K562 (cell line): ENCODE data around the gene HOXA4.

Source experiments
- BHLHE40 ChIP-seq: IDR thresholded peaks from 2 replicates; pipeline ENCODE4 v1.6.1; 2011; ENCODE audit warnings: low read length, improper control_type of control experiment
- CTCF ChIP-seq, 3 experiments: IDR thresholded peaks in 2 of 3; conservative IDR thresholded peaks in 1 of 3; 2 replicates each; pipeline ENCODE4 v1.5.1; 2011 to 2012; ENCODE audit warnings: low read length in 3 of 3, mild to moderate bottlenecking in 3 of 3, control low read depth in 2 of 3, improper control_type of control experiment in 1 of 3, inconsistent platforms in 1 of 3, low read depth in 1 of 3, mixed read lengths in 1 of 3, moderate library complexity in 1 of 3; ENCODE audit not compliant: insufficient read depth in 2 of 3
- MXD1 ChIP-seq: fragments of 250-450 bp; sonication (Bioruptor Pico); IDR thresholded peaks from 2 replicates; pipeline ENCODE4 v1.8.0; 2021; ENCODE audit warnings: borderline replicate concordance, mild to moderate bottlenecking, moderate library complexity; ENCODE audit not compliant: poor library complexity, severe bottlenecking
- PRMT5 ChIP-seq: sonication (generic); formaldehyde crosslinking; IDR thresholded peaks from 2 replicates; pipeline ENCODE4 v1.5.0; 2020; ENCODE audit warnings: missing genetic modification reagents
- STAG1 ChIP-seq: sonication (generic); formaldehyde crosslinking; IDR thresholded peaks from 2 replicates; pipeline ENCODE4 v1.5.0; 2020; ENCODE audit warnings: missing genetic modification reagents, borderline replicate concordance
- TAF1 ChIP-seq: IDR thresholded peaks from 2 replicates; pipeline ENCODE4 v1.6.1; 2011; ENCODE audit warnings: mild to moderate bottlenecking, low read length, moderate library complexity; ENCODE audit not compliant: insufficient read depth, control insufficient read depth, severe bottlenecking; ENCODE audit errors: extremely low read depth
- ZNF124 ChIP-seq: sonication (generic); formaldehyde crosslinking; IDR thresholded peaks from 2 replicates; pipeline ENCODE4 v1.8.1; 2022; ENCODE audit warnings: missing genetic modification reagents
- ZNF174 ChIP-seq: fragments of 250-450 bp; sonication (Bioruptor Pico); IDR thresholded peaks from 2 replicates; pipeline ENCODE4 v1.4.0; 2020; ENCODE audit warnings: mild to moderate bottlenecking
- ZNF318 ChIP-seq, 2 experiments: fragments of 450-650 bp; IDR thresholded peaks; 2 replicates each; pipeline ENCODE4 v1.6.1; 2016; ENCODE audit warnings: mild to moderate bottlenecking in 2 of 2, borderline replicate concordance in 1 of 2, low read depth in 1 of 2, moderate library complexity in 1 of 2

- TF ChIP-seq BHLHE40 (no peak), STAG1 (CRISPR knock-in tag) (no peak), CTCF (IDR thresholded peaks at IDR 0.05 in 2 of 3, conservative IDR thresholded peaks at IDR 0.05 in 1 of 3; ENCODE audit: insufficient read depth in 2 of 3, low read depth in 1 of 3, low read length in 3 of 3) (no peak), ZNF174 (CRISPR knock-in tag) (no peak), ZNF318 (IDR thresholded peaks at IDR 0.05; ENCODE audit: borderline replicate concordance in 1 of 2, low read depth in 1 of 2) (no peak), PRMT5 (no peak), MXD1 (CRISPR knock-in tag) (no peak), TAF1 (no peak), ZNF124 (CRISPR knock-in tag) (no peak)
Measured at GRCh38 chr7:27111042-27111750, 19.4 kb downstream of the HOXA4 start.
